H1 (cell line): ENCODE data around the gene ERMARD. TPM values are rescaled to one million over a fixed set of nuclear protein-coding genes. Genes with fewer than 3 reads are reported as not detected.

ENCODE experiments used
- CTCF ChIA-PET: fragments of 300-600 bp; sonication (Branson Sonifier 250); formaldehyde crosslinking; loops from one replicate; lab custom pipeline; 2021; ENCODE audit not compliant: partially characterized antibody; lab: Charles Lee
- POLR2A ChIA-PET: fragments of 300-600 bp; sonication (Branson Sonifier 250); formaldehyde crosslinking; loops from one replicate; lab custom pipeline; 2021; ENCODE audit warnings: inconsistent platforms; ENCODE audit not compliant: partially characterized antibody; lab: Charles Lee
- DNase-seq, 2 experiments: peaks; one replicate each; pipeline versions ENCODE4 v3.0.0 to v3.0.0-alpha.2; 2010 to 2022; ENCODE audit warnings: low spot score in 2 of 2, low read depth in 1 of 2, mixed read lengths in 1 of 2
- FAIRE-seq: peaks from 2 replicates; lab custom pipeline; 2011; peaks lifted over from hg19 to GRCh38; lab: Jason Lieb, UNC
- H2AFZ ChIP-seq: 2 replicates; pipeline ENCODE4 v1.8.1; 2012; ENCODE audit warnings: low read length, inconsistent platforms
- H2AK5ac ChIP-seq: 2 replicates; pipeline ENCODE4 v1.6.1; 2013; ENCODE audit warnings: low read depth, low read length
- H2BK120ac ChIP-seq: replicated peaks from 2 replicates; pipeline ENCODE3; 2013; ENCODE audit warnings: low read depth, low read length, inconsistent platforms
- H2BK12ac ChIP-seq: 2 replicates; pipeline ENCODE4 v1.6.1; 2013; ENCODE audit warnings: low read depth, low read length
- H2BK15ac ChIP-seq: 2 replicates; pipeline ENCODE4 v1.6.1; 2013; ENCODE audit warnings: low read length
- H2BK20ac ChIP-seq: 2 replicates; pipeline ENCODE4 v1.6.1; 2013; ENCODE audit warnings: low read length
- H2BK5ac ChIP-seq: 2 replicates; pipeline ENCODE4 v1.6.1; 2013; ENCODE audit warnings: low read depth, low read length
- H3K14ac ChIP-seq: 2 replicates; pipeline ENCODE4 v1.6.1; 2013; ENCODE audit warnings: inconsistent platforms; ENCODE audit not compliant: insufficient read length
- H3K18ac ChIP-seq: 2 replicates; pipeline ENCODE4 v1.6.1; 2013; ENCODE audit warnings: low read length; ENCODE audit errors: extremely low read depth
- H3K23ac ChIP-seq: 2 replicates; pipeline ENCODE4 v1.6.1; 2013; ENCODE audit warnings: inconsistent platforms; ENCODE audit not compliant: insufficient read length
- H3K23me2 ChIP-seq: 2 replicates; pipeline ENCODE4 v1.6.1; 2013; ENCODE audit warnings: low read depth, low read length
- H3K27ac ChIP-seq: 2 replicates; pipeline ENCODE4 v1.6.1; 2011; ENCODE audit warnings: low read depth, low read length, inconsistent platforms
- H3K27me3 ChIP-seq, 4 experiments: replicated peaks in 1 of 4; 1 replicate in 1 of 4; 2 replicates in 3 of 4; pipeline versions ENCODE4 v1.6.1 to v1.8.1; 2011 to 2013; ENCODE audit warnings: low read length in 3 of 4, mild to moderate bottlenecking in 3 of 4, inconsistent platforms in 2 of 4, mixed read lengths in 2 of 4, moderate library complexity in 1 of 4; ENCODE audit not compliant: control insufficient read depth in 3 of 4, insufficient read depth in 3 of 4; ENCODE audit errors: extremely low read depth in 1 of 4
- H3K36me3 ChIP-seq, 4 experiments: 2 replicates each; pipeline versions ENCODE4 v1.6.1 to v1.8.1; 2011 to 2013; ENCODE audit warnings: mild to moderate bottlenecking in 4 of 4, low read length in 3 of 4, moderate library complexity in 2 of 4, control low read depth in 1 of 4, inconsistent platforms in 1 of 4; ENCODE audit not compliant: insufficient read depth in 4 of 4, control insufficient read depth in 2 of 4
- H3K4ac ChIP-seq: replicated peaks from 2 replicates; pipeline ENCODE3; 2013; ENCODE audit warnings: low read length, low read depth, mixed read lengths, inconsistent platforms; ENCODE audit not compliant: insufficient read length
- H3K4me1 ChIP-seq, 4 experiments: replicated peaks in 1 of 4; 1 replicate in 1 of 4; 2 replicates in 3 of 4; pipeline versions ENCODE4 v1.6.1 to v1.8.1; 2011 to 2013; ENCODE audit warnings: low read length in 3 of 4, inconsistent platforms in 2 of 4, mixed read lengths in 1 of 4; ENCODE audit not compliant: insufficient read depth in 4 of 4, control insufficient read depth in 3 of 4
- H3K4me2 ChIP-seq, 2 experiments: 2 replicates each; pipeline versions ENCODE4 v1.6.1 to v1.8.1; 2011 to 2013; ENCODE audit warnings: low read depth in 2 of 2, low read length in 2 of 2, control low read depth in 1 of 2, inconsistent platforms in 1 of 2, mild to moderate bottlenecking in 1 of 2; ENCODE audit not compliant: insufficient read depth in 1 of 2
- H3K4me3 ChIP-seq, 4 experiments: fragments of 200-600, 300-600 bp in 1 of 4; sonication (generic), shearing (Covaris generic), sonication (Bioruptor Twin) in 1 of 4; 2 replicates each; pipeline versions ENCODE4 v1.5.1 to v1.8.1; 2011 to 2016; ENCODE audit warnings: low read length in 4 of 4, low read depth in 3 of 4, control low read depth in 2 of 4, inconsistent platforms in 2 of 4, mild to moderate bottlenecking in 2 of 4, mixed read lengths in 1 of 4, moderate library complexity in 1 of 4; ENCODE audit not compliant: insufficient read depth in 2 of 4; ENCODE audit errors: extremely low read depth in 1 of 4
- H3K56ac ChIP-seq: replicated peaks from 2 replicates; pipeline ENCODE3; 2013; ENCODE audit warnings: low read depth, mild to moderate bottlenecking, mixed read lengths, low read length, inconsistent platforms; ENCODE audit not compliant: insufficient read length
- H3K79me1 ChIP-seq: 2 replicates; pipeline ENCODE4 v1.6.1; 2013; ENCODE audit warnings: low read depth, low read length, control low read depth
- H3K79me2 ChIP-seq, 2 experiments: 2 replicates each; pipeline versions ENCODE4 v1.6.1 to v1.8.1; 2012 to 2013; ENCODE audit warnings: low read length in 2 of 2, mild to moderate bottlenecking in 2 of 2, inconsistent platforms in 1 of 2; ENCODE audit not compliant: insufficient read depth in 2 of 2, control insufficient read depth in 1 of 2
- H3K9ac ChIP-seq, 4 experiments: replicated peaks in 1 of 4; 1 replicate in 1 of 4; 2 replicates in 3 of 4; pipeline versions ENCODE4 v1.6.1 to v1.8.1; 2011 to 2013; ENCODE audit warnings: low read depth in 3 of 4, low read length in 3 of 4, control low read depth in 2 of 4, mild to moderate bottlenecking in 2 of 4, moderate library complexity in 2 of 4, inconsistent platforms in 1 of 4; ENCODE audit errors: extremely low read depth in 1 of 4
- H3K9me3 ChIP-seq, 2 experiments: 2 replicates each; pipeline versions ENCODE4 v1.6.1 to v1.8.1; 2012 to 2013; ENCODE audit warnings: mild to moderate bottlenecking in 2 of 2, moderate library complexity in 2 of 2, control low read depth in 1 of 2, inconsistent platforms in 1 of 2, low read depth in 1 of 2, low read length in 1 of 2, mixed read lengths in 1 of 2; ENCODE audit not compliant: insufficient read depth in 2 of 2
- H4K20me1 ChIP-seq, 2 experiments: replicated peaks in 1 of 2; 2 replicates each; pipeline versions ENCODE3 to v1.8.1; 2011 to 2013; ENCODE audit warnings: inconsistent platforms in 2 of 2, low read length in 2 of 2, mild to moderate bottlenecking in 1 of 2; ENCODE audit not compliant: insufficient read depth in 2 of 2, control insufficient read depth in 1 of 2
- H4K5ac ChIP-seq: 2 replicates; pipeline ENCODE4 v1.6.1; 2013; ENCODE audit warnings: low read length, low read depth, mixed read lengths, inconsistent platforms; ENCODE audit not compliant: insufficient read length
- H4K8ac ChIP-seq: 2 replicates; pipeline ENCODE4 v1.8.0; 2013; ENCODE audit warnings: mild to moderate bottlenecking, moderate library complexity, low read length, inconsistent platforms; ENCODE audit not compliant: insufficient read depth; ENCODE audit errors: extremely low read depth
- H4K91ac ChIP-seq: replicated peaks from 2 replicates; pipeline ENCODE3; 2013; ENCODE audit warnings: low read length, mixed read lengths, inconsistent platforms; ENCODE audit not compliant: insufficient read length
- BCL11A ChIP-seq, 2 experiments: IDR thresholded peaks; one replicate each; pipeline ENCODE4 v1.6.1; 2011; ENCODE audit warnings: low read depth in 2 of 2, low read length in 2 of 2, mild to moderate bottlenecking in 2 of 2
- CBX5 ChIP-seq: fragments of 300-800, 300-1000 bp; sonication (generic); IDR thresholded peaks from 2 replicates; pipeline ENCODE4 v1.7.1; 2016; ENCODE audit warnings: antibody characterized with exemption, low read length, low read depth
- CREB1 ChIP-seq: IDR thresholded peaks from 2 replicates; pipeline ENCODE4 v1.6.1; 2012; ENCODE audit warnings: inconsistent platforms
- HDAC2 ChIP-seq, 2 experiments: fragments of 300-600 bp in 1 of 2; sonication (generic) in 1 of 2; IDR thresholded peaks; 2 replicates each; pipeline ENCODE4 v1.6.1; 2011 to 2012; ENCODE audit warnings: low read depth in 2 of 2, low read length in 2 of 2, mild to moderate bottlenecking in 2 of 2, moderate library complexity in 2 of 2, borderline replicate concordance in 1 of 2, inconsistent platforms in 1 of 2
- POU5F1 ChIP-seq: IDR thresholded peaks from 2 replicates; pipeline ENCODE4 v1.6.1; 2011; ENCODE audit warnings: low read depth, mild to moderate bottlenecking, low read length, moderate library complexity
- RAD21 ChIP-seq, 2 experiments: IDR thresholded peaks in 1 of 2; conservative IDR thresholded peaks in 1 of 2; 2 replicates each; pipeline ENCODE4 v1.6.1; 2011; ENCODE audit warnings: low read depth in 2 of 2, low read length in 2 of 2, improper control_type of control experiment in 1 of 2, inconsistent platforms in 1 of 2, mild to moderate bottlenecking in 1 of 2, moderate library complexity in 1 of 2
- RBBP5 ChIP-seq: IDR thresholded peaks from 2 replicates; pipeline ENCODE4 v1.7.1; 2012; ENCODE audit warnings: low read depth, mild to moderate bottlenecking, inconsistent platforms, low read length, moderate library complexity, borderline replicate concordance
- RNF2 ChIP-seq: fragments of 200-900, 300-1000 bp; sonication (generic); IDR thresholded peaks from 2 replicates; pipeline ENCODE4 v1.7.1; 2016; ENCODE audit warnings: borderline replicate concordance, low read depth, mild to moderate bottlenecking, antibody characterized with exemption, low read length; ENCODE audit not compliant: poor library complexity, severe bottlenecking; ENCODE audit errors: missing control alignments
- SIN3A ChIP-seq, 2 experiments: IDR thresholded peaks in 1 of 2; conservative IDR thresholded peaks in 1 of 2; 2 replicates each; pipeline ENCODE4 v1.6.1; 2011 to 2012; ENCODE audit warnings: low read length in 2 of 2, improper control_type of control experiment in 1 of 2, low read depth in 1 of 2, mild to moderate bottlenecking in 1 of 2
- SIX5 ChIP-seq: IDR thresholded peaks from 2 replicates; pipeline ENCODE4 v1.6.1; 2011; ENCODE audit warnings: mild to moderate bottlenecking, low read depth, low read length
- TCF12 ChIP-seq: IDR thresholded peaks from 2 replicates; pipeline ENCODE4 v1.6.1; 2011; ENCODE audit warnings: low read depth, mild to moderate bottlenecking, low read length
- ZNF274 ChIP-seq: IDR thresholded peaks from 2 replicates; pipeline ENCODE4 v1.7.0; 2012; ENCODE audit warnings: low read length, borderline replicate concordance; ENCODE audit errors: extremely low read depth
- WGBS, 2 experiments: shearing (Covaris generic) in 1 of 2; methylation state at CpG; one replicate each; pipeline versions ENCODE4 v1.1.6 to v1.1.7; 2013 to 2015; ENCODE audit warnings: low lambda C conversion rate in 2 of 2, mixed read lengths in 2 of 2, inconsistent platforms in 1 of 2, low coverage in 1 of 2, missing lambda C conversion rate in 1 of 2; ENCODE audit not compliant: insufficient replicate concordance in 2 of 2, insufficient coverage in 1 of 2, insufficient read length in 1 of 2; ENCODE audit errors: extremely low coverage in 1 of 2, missing lambda C conversion rate in 1 of 2; 5-methylcytosine and 5-hydroxymethylcytosine counted together
- polyA plus RNA-seq, 7 experiments: library from polyadenylated mRNA; depleted of rRNA in 3 of 7; stranded (reverse) in 5 of 7; unstranded in 2 of 7; fragments of >200 nt in 5 of 7; fragments of 200-250 nt in 2 of 7; gene quantifications; 1 replicate in 5 of 7; 2 replicates in 1 of 7; 4 replicates in 1 of 7; pipeline versions ENCODE4 v1.2.1 to v1.2.3, GENCODE V29; 2011 to 2013; ENCODE audit warnings: missing spikeins in 2 of 7, mixed read lengths in 2 of 7
- total RNA-seq: library from RNA; stranded (reverse); fragmentation: NEBNext Ultra II Directional; extraction: Animal tissue kit (Norgen Biotek cat#: 25700); gene quantifications from 2 replicates; pipeline ENCODE4 v1.2.1, GENCODE V29; 2021

The ERMARD gene
- total and polyA plus RNA-seq, 2 of the 8 experiments (the other 6 are each of a cell fraction or from before 2014, with no cell fraction given), result 12.2 to 25.6 TPM

- no peaks in the 10 kb centered on the region for H3K79me1 ChIP-seq
- no peak overlapping the region for H3K4me2 ChIP-seq
- H3K9ac ChIP-seq, result no peak overlapping the region
- H3K27ac ChIP-seq, result no peak overlapping the region
- H3K14ac ChIP-seq, result no peak overlapping the region
- H3K9me3 ChIP-seq, result no peaks in the 10 kb centered on the region
- H2BK15ac ChIP-seq, result no peak overlapping the region
- no peak overlapping the region for H2BK120ac ChIP-seq
- no peaks in the 10 kb centered on the region; a peak in 1 of 7 replicates for H3K27me3 ChIP-seq
- H4K91ac ChIP-seq, result no peak overlapping the region
- ChIA-PET CTCF (interaction anchor here (1.1 to 2.1 kb wide), 4 partner anchors 9 to 72 kb away, joined by 3 to 9 read pairs (median 4); no protein-coding TSS in a partner anchor), POLR2A (interaction anchor here (1.0 kb wide), 1 partner anchor 48 kb away, joined by 3 read pairs; no protein-coding TSS in a partner anchor)
- H2BK5ac ChIP-seq, result no peak overlapping the region
- H3K23ac ChIP-seq, result no peak overlapping the region
- H2BK20ac ChIP-seq, result no peak overlapping the region
- no peak overlapping the region for H2BK12ac ChIP-seq
- WGBS, 2 experiments, result 89% methylated on average over 10 of the region's 10 CpGs; no CpG with 5 or more reads in 1 of the 2 experiments
- H3K18ac ChIP-seq, result no peak overlapping the region
- H3K36me3 ChIP-seq, result no peaks in the 10 kb centered on the region
- no peaks in the 10 kb centered on the region for H4K20me1 ChIP-seq
- no peaks in the 10 kb centered on the region for H3K79me2 ChIP-seq
- peaks cover 0 to 10% (median 2%) of the 10 kb centered on the region in 4 experiments; a peak in 4 of 7 replicates for H3K4me1 ChIP-seq
- H3K4me3 ChIP-seq, result no peak overlapping the region
- no peaks in the 10 kb centered on the region for H3K23me2 ChIP-seq
- H3K56ac ChIP-seq, result no peak overlapping the region
- H4K8ac ChIP-seq, result no peak overlapping the region
- H2AFZ ChIP-seq, result no peak overlapping the region
- DNase-seq (no peak), FAIRE-seq (no peak)
- H3K4ac ChIP-seq, result no peak overlapping the region
- H4K5ac ChIP-seq, result no peak overlapping the region
- H2AK5ac ChIP-seq, result no peak overlapping the region
- TF ChIP-seq HDAC2 (IDR thresholded peaks at IDR 0.05; ENCODE audit: borderline replicate concordance in 1 of 2, low read depth in 2 of 2, low read length in 2 of 2), result no peak
- TF ChIP-seq RAD21 (IDR thresholded peaks at IDR 0.05 in 1 of 2, conservative IDR thresholded peaks at IDR 0.05 in 1 of 2; ENCODE audit: low read depth in 2 of 2, low read length in 2 of 2), result no peak
- no peak for TF ChIP-seq CREB1
- no peak for TF ChIP-seq CBX5
- TF ChIP-seq POU5F1, result no peak
- TF ChIP-seq SIN3A (conservative IDR thresholded peaks at IDR 0.05 in 1 of 2, IDR thresholded peaks at IDR 0.05 in 1 of 2; ENCODE audit: low read depth in 1 of 2, low read length in 2 of 2), result no peak
- no peak for TF ChIP-seq RNF2
- TF ChIP-seq TCF12, result no peak
- no peak for TF ChIP-seq ZNF274
- no peak for TF ChIP-seq RBBP5
- TF ChIP-seq SIX5, result no peak
- no peak for TF ChIP-seq BCL11A (IDR thresholded peaks at IDR 0.05; ENCODE audit: low read depth in 2 of 2, low read length in 2 of 2)
These were observed 47.5 kb downstream of the ERMARD start for GRCh38 chr6:169798764-169799473.
